ENCODE data around the gene DCLK2.

The DCLK2 gene

GRCh38 chr4:150229520-150229919 is 151.3 kb downstream of the DCLK2 start:
- DNase-seq (ENCODE audit: low read depth): no peak
- H3K4me3 ChIP-seq (ENCODE audit: low read depth, low read length): no peak overlapping the region
- TF ChIP-seq POLR2A (IDR thresholded peaks at IDR 0.05; ENCODE audit: extremely low read depth, insufficient read length) (no peak), CTCF (IDR thresholded peaks at IDR 0.05; ENCODE audit: low read depth, low read length) (no peak), MYC (IDR thresholded peaks at IDR 0.05; ENCODE audit: low read depth, low read length) (no peak), MAX (IDR thresholded peaks at IDR 0.05; ENCODE audit: low read depth, low read length) (no peak)

GRCh38 chr4:150230561-150230960 is 152.3 kb downstream of the DCLK2 start:
- TF ChIP-seq POLR2A (IDR thresholded peaks at IDR 0.05; ENCODE audit: extremely low read depth, insufficient read length) (no peak), CTCF (IDR thresholded peaks at IDR 0.05; ENCODE audit: low read depth, low read length) (no peak), MYC (IDR thresholded peaks at IDR 0.05; ENCODE audit: low read depth, low read length) (no peak), MAX (IDR thresholded peaks at IDR 0.05; ENCODE audit: low read depth, low read length) (no peak)
- no peak for DNase-seq (ENCODE audit: low read depth)
- no peak overlapping the region for H3K4me3 ChIP-seq (ENCODE audit: low read depth, low read length)

GRCh38 chr4:150231107-150231770 is 153.0 kb downstream of the DCLK2 start:
- no peak overlapping the region for H3K4me3 ChIP-seq (ENCODE audit: low read depth, low read length)
- TF ChIP-seq CTCF (IDR thresholded peaks at IDR 0.05; ENCODE audit: low read depth, low read length): no peak
- no peak for TF ChIP-seq POLR2A (IDR thresholded peaks at IDR 0.05; ENCODE audit: extremely low read depth, insufficient read length)
- no peak for TF ChIP-seq MYC (IDR thresholded peaks at IDR 0.05; ENCODE audit: low read depth, low read length)

GRCh38 chr4:150232029-150232428 is 153.8 kb downstream of the DCLK2 start:
- no peak for TF ChIP-seq MYC (IDR thresholded peaks at IDR 0.05; ENCODE audit: low read depth, low read length)
- TF ChIP-seq CTCF (IDR thresholded peaks at IDR 0.05; ENCODE audit: low read depth, low read length): no peak
- TF ChIP-seq MAX (IDR thresholded peaks at IDR 0.05; ENCODE audit: low read depth, low read length): no peak
- TF ChIP-seq POLR2A (IDR thresholded peaks at IDR 0.05; ENCODE audit: extremely low read depth, insufficient read length): no peak
- no peak overlapping the region for H3K4me3 ChIP-seq (ENCODE audit: low read depth, low read length)
- no peak for DNase-seq (ENCODE audit: low read depth)

More at GRCh38 chr4:150231107-150231770, 153.0 kb downstream of the DCLK2 start:
- DNase-seq (ENCODE audit: low read depth): no peak

GRCh38 chr4:150234246-150234645 is 156.0 kb downstream of the DCLK2 start:
- TF ChIP-seq CTCF (IDR thresholded peaks at IDR 0.05; ENCODE audit: low read depth, low read length) (no peak), MAX (IDR thresholded peaks at IDR 0.05; ENCODE audit: low read depth, low read length) (no peak), MYC (IDR thresholded peaks at IDR 0.05; ENCODE audit: low read depth, low read length) (no peak), POLR2A (IDR thresholded peaks at IDR 0.05; ENCODE audit: extremely low read depth, insufficient read length) (no peak)
- no peak overlapping the region for H3K4me3 ChIP-seq (ENCODE audit: low read depth, low read length)
- no peak for DNase-seq (ENCODE audit: low read depth)
